ENCODE data around the gene APH1A.

- TF ChIP-seq CTCF (conservative IDR thresholded peaks at IDR 0.05 in 1 of 2, IDR thresholded peaks at IDR 0.05 in 1 of 2; ENCODE audit: extremely low read depth in 1 of 2, insufficient read depth in 1 of 2, low read depth in 1 of 2, low read length in 2 of 2) (no peak), EZH2 (IDR thresholded peaks at IDR 0.05; ENCODE audit: borderline replicate concordance, low read length) (no peak)
Measured at GRCh38 chr1:150288822-150289221, 20.0 kb upstream of the APH1A start.
